Measurements from ENCODE around the gene TCEA2.

The TCEA2 gene

DNA sequence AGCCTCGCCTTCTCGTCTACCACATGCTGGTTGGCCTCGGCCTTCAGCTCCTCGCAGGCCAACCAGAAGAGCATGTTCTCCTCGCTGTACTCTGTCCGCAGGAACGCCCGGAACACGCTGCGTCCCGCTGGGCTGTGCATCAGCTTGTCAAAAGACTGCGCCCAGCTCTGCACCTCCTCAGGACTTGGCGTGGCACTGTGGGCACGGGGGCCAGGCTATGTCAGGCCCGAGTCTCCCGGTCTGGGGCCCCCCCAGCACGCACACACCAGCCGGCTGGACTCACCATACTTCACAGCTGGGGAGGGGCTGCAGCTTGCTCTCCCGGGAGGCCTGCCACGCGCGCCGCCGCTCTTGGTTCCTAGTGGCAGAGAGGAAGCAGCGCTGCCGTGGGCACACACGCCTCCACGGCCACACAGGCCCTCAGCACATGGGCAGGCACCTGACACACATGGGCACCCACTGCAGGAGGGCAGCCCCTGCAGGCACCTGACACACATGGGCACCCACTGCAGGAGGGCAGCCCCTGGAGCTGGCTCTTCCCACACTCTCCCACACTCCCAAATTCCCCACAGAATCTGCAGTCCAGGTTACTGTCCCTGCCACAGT is 11.3 kb downstream of the TCEA2 start:
- TF ChIP-seq, protein P1, sequence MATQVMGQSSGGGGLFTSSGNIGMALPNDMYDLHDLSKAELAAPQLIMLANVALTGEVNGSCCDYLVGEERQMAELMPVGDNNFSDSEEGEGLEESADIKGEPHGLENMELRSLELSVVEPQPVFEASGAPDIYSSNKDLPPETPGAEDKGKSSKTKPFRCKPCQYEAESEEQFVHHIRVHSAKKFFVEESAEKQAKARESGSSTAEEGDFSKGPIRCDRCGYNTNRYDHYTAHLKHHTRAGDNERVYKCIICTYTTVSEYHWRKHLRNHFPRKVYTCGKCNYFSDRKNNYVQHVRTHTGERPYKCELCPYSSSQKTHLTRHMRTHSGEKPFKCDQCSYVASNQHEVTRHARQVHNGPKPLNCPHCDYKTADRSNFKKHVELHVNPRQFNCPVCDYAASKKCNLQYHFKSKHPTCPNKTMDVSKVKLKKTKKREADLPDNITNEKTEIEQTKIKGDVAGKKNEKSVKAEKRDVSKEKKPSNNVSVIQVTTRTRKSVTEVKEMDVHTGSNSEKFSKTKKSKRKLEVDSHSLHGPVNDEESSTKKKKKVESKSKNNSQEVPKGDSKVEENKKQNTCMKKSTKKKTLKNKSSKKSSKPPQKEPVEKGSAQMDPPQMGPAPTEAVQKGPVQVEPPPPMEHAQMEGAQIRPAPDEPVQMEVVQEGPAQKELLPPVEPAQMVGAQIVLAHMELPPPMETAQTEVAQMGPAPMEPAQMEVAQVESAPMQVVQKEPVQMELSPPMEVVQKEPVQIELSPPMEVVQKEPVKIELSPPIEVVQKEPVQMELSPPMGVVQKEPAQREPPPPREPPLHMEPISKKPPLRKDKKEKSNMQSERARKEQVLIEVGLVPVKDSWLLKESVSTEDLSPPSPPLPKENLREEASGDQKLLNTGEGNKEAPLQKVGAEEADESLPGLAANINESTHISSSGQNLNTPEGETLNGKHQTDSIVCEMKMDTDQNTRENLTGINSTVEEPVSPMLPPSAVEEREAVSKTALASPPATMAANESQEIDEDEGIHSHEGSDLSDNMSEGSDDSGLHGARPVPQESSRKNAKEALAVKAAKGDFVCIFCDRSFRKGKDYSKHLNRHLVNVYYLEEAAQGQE (IDR thresholded peaks at IDR 0.05; ENCODE audit: low read depth) = no peak
- TF ChIP-seq, protein P2, sequence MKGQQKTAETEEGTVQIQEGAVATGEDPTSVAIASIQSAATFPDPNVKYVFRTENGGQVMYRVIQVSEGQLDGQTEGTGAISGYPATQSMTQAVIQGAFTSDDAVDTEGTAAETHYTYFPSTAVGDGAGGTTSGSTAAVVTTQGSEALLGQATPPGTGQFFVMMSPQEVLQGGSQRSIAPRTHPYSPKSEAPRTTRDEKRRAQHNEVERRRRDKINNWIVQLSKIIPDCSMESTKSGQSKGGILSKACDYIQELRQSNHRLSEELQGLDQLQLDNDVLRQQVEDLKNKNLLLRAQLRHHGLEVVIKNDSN (IDR thresholded peaks at IDR 0.05) = no peak
- TF ChIP-seq EP300 (IDR thresholded peaks at IDR 0.05; ENCODE audit: borderline replicate concordance) (no peak), ZBTB7A (IDR thresholded peaks at IDR 0.05; ENCODE audit: low read depth) (no peak), EGR1 (IDR thresholded peaks at IDR 0.05) (no peak), TCF12 (IDR thresholded peaks at IDR 0.05; ENCODE audit: low read depth) (no peak), CEBPB (IDR thresholded peaks at IDR 0.05) (no peak), TAF1 (IDR thresholded peaks at IDR 0.05; ENCODE audit: low read depth) (no peak), NFIC (IDR thresholded peaks at IDR 0.05) (no peak), CREB1 (IDR thresholded peaks at IDR 0.05; ENCODE audit: low read depth) (no peak), YY1 (IDR thresholded peaks at IDR 0.05; ENCODE audit: low read depth) (no peak), RAD21 (IDR thresholded peaks at IDR 0.05; ENCODE audit: low read depth) (no peak), FOXM1 (IDR thresholded peaks at IDR 0.05; ENCODE audit: borderline replicate concordance, low read depth) (no peak), TEAD4 (IDR thresholded peaks at IDR 0.05) (no peak)
- TF ChIP-seq, protein P3, sequence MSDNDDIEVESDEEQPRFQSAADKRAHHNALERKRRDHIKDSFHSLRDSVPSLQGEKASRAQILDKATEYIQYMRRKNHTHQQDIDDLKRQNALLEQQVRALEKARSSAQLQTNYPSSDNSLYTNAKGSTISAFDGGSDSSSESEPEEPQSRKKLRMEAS (IDR thresholded peaks at IDR 0.05) = no peak

DNA sequence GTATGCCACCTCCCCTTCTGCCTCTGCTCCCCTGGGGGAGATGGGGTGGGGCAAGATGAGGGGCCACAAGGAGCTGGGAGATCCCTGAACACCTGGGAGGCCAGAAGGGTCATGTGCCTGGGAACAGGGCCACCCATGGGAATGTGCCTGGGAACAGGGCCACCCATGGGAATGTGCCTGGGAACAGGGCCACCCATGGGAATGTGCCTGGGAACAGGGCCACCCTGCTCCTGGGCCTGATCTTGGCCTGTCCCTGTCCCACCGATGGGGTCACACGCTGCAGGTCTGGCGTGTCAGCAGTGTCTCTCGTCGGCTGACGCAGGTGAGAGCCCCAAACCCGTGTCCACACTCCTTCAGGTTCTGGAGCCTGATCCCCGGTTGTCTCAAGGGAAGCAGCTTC is 12.0 kb downstream of the TCEA2 start:
- TF ChIP-seq ZBTB7A (IDR thresholded peaks at IDR 0.05; ENCODE audit: low read depth) = no peak
- TF ChIP-seq YY1 (IDR thresholded peaks at IDR 0.05; ENCODE audit: low read depth) = no peak
- TF ChIP-seq, protein P2 (IDR thresholded peaks at IDR 0.05) = no peak
- TF ChIP-seq RAD21 (IDR thresholded peaks at IDR 0.05; ENCODE audit: low read depth) = no peak
- TF ChIP-seq EP300 (IDR thresholded peaks at IDR 0.05; ENCODE audit: borderline replicate concordance) = no peak
- no peak for TF ChIP-seq TCF12 (IDR thresholded peaks at IDR 0.05; ENCODE audit: low read depth)
- no peak for TF ChIP-seq CEBPB (IDR thresholded peaks at IDR 0.05)
- TF ChIP-seq CREB1 (IDR thresholded peaks at IDR 0.05; ENCODE audit: low read depth) = no peak
- no peak for TF ChIP-seq TAF1 (IDR thresholded peaks at IDR 0.05; ENCODE audit: low read depth)

DNA sequence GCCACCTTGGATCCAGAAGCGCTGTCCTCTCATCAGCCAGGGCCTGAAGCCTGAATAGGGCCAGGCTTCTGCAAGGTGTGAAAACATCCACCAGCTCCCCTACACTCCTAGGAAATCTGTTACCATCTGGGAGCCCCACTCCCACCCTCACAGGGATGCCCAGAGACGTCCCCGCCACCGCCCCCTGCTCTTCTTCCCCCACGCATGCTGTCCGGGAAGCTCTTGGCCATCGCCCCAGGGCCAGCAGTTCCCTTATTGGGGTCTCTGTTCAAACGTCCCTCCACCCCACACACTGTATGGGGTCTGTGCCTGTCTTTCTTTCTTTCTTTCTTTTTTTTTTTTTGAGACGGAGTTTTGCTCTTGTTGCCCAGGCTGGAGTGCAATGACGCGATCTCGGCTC is 12.6 kb downstream of the TCEA2 start:
- TF ChIP-seq ZBTB7A (IDR thresholded peaks at IDR 0.05; ENCODE audit: low read depth) = no peak
- TF ChIP-seq, protein P3 (IDR thresholded peaks at IDR 0.05) = no peak
- TF ChIP-seq, protein P2 (IDR thresholded peaks at IDR 0.05) = no peak
- no peak for TF ChIP-seq EGR1 (IDR thresholded peaks at IDR 0.05)
- TF ChIP-seq CREB1 (IDR thresholded peaks at IDR 0.05; ENCODE audit: low read depth) = no peak
- no peak for TF ChIP-seq FOXM1 (IDR thresholded peaks at IDR 0.05; ENCODE audit: borderline replicate concordance, low read depth)
- TF ChIP-seq RAD21 (IDR thresholded peaks at IDR 0.05; ENCODE audit: low read depth) = no peak
- no peak for TF ChIP-seq TAF1 (IDR thresholded peaks at IDR 0.05; ENCODE audit: low read depth)
- no peak for TF ChIP-seq EP300 (IDR thresholded peaks at IDR 0.05; ENCODE audit: borderline replicate concordance)
- no peak for TF ChIP-seq TCF12 (IDR thresholded peaks at IDR 0.05; ENCODE audit: low read depth)
- TF ChIP-seq CEBPB (IDR thresholded peaks at IDR 0.05) = no peak

DNA sequence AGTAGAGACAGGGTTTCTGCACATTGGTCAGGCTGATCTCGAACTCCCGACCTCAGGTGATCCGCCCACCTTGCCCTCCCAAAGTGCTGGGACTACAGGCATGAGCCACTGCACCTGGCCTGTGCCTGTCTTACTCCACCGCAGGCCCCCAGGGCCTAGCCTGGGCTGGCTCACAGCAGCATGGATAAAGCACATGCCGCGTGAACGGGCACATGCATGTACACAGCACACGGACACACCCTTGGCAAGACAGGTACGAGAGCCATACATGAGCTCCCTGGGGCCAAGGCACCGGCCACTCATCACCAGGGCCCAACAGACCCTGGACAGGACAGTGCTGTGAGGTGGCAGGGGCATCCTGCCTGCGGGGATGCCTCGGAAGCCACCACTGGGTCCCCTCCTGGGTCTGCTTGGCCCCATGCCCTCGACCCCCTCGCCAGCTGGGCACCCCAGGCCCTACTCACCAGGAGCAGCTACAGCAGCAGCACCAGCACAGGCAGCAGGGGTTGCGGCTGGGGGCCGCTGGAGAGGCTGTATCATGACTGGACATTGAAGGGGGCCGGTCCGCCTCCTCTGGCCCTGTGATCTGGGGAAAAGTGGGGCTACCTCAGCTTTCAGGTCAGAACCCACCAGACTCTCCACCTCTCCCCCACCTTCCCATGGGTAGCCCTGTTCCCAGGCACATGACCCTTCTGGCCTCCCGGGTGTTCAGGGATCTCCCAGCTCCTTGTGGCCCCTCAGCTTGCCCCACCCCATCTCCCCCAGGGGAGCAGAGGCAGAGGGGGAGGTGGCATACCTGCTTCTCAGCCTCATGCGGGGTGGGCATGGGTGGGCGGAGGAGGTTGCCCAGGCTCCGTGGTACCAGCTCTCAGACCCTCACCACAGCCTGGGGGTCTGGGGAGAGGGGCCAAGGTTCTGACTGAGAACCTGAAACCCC is 13.3 kb downstream of the TCEA2 start:
- TF ChIP-seq, protein P2 (IDR thresholded peaks at IDR 0.05) = no peak
- TF ChIP-seq RAD21 (IDR thresholded peaks at IDR 0.05; ENCODE audit: low read depth) = no peak
- no peak for TF ChIP-seq CEBPB (IDR thresholded peaks at IDR 0.05)
- no peak for TF ChIP-seq CREB1 (IDR thresholded peaks at IDR 0.05; ENCODE audit: low read depth)
- no peak for TF ChIP-seq TCF12 (IDR thresholded peaks at IDR 0.05; ENCODE audit: low read depth)
- TF ChIP-seq YY1 (IDR thresholded peaks at IDR 0.05; ENCODE audit: low read depth) = no peak
- TF ChIP-seq, protein P3 (IDR thresholded peaks at IDR 0.05) = no peak
- no peak for TF ChIP-seq FOXM1 (IDR thresholded peaks at IDR 0.05; ENCODE audit: borderline replicate concordance, low read depth)
- no peak for TF ChIP-seq TAF1 (IDR thresholded peaks at IDR 0.05; ENCODE audit: low read depth)

DNA sequence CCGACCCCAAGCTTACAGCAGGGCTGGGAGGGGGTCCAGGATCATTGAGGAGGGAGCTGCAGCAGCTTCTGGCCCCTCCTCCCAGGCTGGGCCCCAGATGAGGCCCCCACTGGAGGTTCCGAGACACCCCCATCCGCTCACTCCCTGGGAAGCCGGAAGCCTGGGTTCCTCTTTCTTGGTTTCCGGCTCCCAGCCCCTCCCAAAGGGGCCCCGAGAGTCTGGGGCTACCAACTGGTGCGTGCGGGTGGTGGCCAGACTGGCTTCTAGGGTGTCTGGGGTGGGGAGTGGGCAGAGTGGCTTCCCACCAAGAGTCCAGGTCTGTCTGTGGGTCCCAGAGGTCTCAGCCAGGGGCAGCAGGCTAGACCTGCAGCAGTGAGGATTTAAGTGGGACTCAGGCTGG is 14.1 kb downstream of the TCEA2 start:
- TF ChIP-seq CEBPB (IDR thresholded peaks at IDR 0.05) (no peak), EGR1 (IDR thresholded peaks at IDR 0.05) (no peak), YY1 (IDR thresholded peaks at IDR 0.05; ENCODE audit: low read depth) (no peak), FOXM1 (IDR thresholded peaks at IDR 0.05; ENCODE audit: borderline replicate concordance, low read depth) (no peak), TEAD4 (IDR thresholded peaks at IDR 0.05) (no peak), ZBTB7A (IDR thresholded peaks at IDR 0.05; ENCODE audit: low read depth) (no peak), RAD21 (IDR thresholded peaks at IDR 0.05; ENCODE audit: low read depth) (no peak), NFIC (IDR thresholded peaks at IDR 0.05) (no peak), CREB1 (IDR thresholded peaks at IDR 0.05; ENCODE audit: low read depth) (no peak), EP300 (IDR thresholded peaks at IDR 0.05; ENCODE audit: borderline replicate concordance) (no peak), TCF12 (IDR thresholded peaks at IDR 0.05; ENCODE audit: low read depth) (no peak), TAF1 (IDR thresholded peaks at IDR 0.05; ENCODE audit: low read depth) (no peak)
- TF ChIP-seq, protein P2 (IDR thresholded peaks at IDR 0.05) = no peak
- TF ChIP-seq, protein P3 (IDR thresholded peaks at IDR 0.05) = no peak
- TF ChIP-seq, protein P1 (IDR thresholded peaks at IDR 0.05; ENCODE audit: low read depth) = no peak

All from Ishikawa (cell line).